ENCODE data around the gene VPS26C.

Gene VPS26C

DNA sequence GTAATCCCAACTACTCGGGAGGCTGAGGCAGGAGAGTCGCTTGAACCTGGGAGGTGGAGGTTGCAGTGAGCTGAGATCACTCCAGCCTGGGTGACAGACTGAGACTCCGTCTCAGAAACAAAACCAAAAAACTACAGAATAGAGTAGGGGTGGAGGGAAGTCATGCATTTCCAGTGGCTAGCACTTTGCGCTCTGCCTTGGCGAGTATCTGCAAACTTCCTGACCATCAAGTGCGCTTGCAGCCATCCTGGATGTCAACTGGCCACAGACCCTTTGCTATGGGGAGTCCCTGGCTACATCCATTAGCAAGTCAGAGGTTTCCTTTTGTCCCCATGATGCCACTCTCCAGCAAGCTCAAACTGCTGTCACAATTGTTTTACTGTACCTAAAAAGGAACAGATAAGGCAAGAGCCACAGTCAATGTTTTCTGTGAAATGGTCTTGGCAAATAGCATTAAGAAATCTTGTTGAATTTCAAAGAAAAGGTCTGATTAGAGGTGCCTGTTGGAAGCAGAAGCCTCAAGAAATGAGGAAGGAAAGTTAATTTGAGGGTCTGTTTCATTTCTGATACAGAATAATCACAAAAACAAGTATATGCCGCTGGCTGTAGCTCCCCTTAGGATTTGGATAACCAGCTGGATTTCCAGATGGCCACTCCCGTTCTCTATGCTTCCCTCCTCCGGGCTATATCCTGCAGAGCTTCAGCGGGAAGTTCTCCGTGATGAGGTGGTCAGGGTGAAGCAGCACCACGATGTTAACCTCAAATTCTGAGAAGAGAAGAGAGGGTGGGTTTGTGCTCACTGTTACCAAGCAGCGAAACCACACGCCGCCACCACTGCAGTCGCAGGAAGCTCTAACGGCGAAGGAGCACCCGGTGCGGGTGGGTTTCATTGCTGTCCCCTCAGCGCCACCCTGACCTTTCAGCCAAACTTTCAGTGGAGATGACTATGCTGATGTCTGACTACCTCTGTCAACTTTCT lies 42.0 kb downstream of the VPS26C start:
- TF ChIP-seq, protein P1, sequence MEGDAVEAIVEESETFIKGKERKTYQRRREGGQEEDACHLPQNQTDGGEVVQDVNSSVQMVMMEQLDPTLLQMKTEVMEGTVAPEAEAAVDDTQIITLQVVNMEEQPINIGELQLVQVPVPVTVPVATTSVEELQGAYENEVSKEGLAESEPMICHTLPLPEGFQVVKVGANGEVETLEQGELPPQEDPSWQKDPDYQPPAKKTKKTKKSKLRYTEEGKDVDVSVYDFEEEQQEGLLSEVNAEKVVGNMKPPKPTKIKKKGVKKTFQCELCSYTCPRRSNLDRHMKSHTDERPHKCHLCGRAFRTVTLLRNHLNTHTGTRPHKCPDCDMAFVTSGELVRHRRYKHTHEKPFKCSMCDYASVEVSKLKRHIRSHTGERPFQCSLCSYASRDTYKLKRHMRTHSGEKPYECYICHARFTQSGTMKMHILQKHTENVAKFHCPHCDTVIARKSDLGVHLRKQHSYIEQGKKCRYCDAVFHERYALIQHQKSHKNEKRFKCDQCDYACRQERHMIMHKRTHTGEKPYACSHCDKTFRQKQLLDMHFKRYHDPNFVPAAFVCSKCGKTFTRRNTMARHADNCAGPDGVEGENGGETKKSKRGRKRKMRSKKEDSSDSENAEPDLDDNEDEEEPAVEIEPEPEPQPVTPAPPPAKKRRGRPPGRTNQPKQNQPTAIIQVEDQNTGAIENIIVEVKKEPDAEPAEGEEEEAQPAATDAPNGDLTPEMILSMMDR (IDR thresholded peaks at IDR 0.05), result no peak

DNA sequence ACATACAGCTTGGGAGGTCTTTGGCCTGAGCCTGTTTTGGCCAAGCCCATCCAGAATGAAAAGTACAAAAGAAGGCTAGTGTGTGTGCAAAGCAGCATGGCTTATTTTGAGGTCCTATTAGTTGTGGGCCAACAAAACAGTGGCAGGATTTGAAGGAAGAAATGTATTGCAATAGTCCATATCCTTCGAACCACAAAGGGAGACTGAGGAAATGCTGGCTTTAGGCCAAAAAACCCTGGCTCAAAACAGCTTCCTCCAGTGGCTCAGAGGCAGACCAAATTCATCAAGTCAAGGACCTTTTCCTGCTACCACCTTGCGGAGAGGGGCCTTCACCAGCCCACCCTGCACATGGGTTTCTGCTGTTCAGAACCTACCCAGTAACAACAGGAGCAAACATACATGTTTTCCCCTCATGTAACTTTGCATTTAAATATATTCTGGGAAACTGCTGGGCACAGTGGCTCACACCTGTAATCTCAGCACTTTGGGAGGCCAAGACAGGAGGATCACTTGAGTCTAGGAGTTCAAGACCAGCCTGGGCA lies 43.3 kb downstream of the VPS26C start:
- TF ChIP-seq, protein P1 (IDR thresholded peaks at IDR 0.05), result no peak

DNA sequence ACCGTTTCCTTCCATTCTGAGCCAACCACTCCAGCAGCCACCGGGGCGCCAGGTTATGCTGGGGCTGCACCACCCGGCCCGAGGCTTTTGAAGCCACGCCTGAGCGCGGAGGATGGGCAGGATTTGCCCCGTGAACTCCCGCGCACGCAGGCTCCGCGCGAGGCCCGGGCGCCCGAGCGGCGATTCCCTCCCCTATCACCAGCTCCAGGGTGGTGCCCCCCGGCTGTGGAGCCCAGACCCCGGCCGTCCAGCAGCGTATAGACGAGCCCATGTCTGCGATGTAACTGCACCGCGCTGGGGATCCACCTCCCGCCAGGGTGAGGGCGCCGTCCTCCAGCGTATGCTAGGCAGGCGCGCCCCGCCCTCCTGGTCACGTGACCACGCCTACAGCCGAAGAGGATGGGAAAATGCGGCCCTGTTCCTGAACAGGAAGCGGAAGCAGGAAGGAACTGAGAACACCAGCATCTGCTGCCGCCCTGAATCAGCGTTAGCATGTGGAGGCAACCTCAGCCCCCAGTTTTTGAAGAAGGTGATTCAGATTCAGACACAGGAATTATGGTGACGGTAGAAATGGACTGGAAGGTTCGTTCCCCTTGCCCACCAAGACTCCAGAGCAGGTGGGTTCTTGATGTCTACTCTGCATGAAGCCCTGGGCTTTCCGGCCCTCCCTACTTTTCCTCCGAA lies 46.0 kb downstream of the VPS26C start:
- TF ChIP-seq, protein P1 (IDR thresholded peaks at IDR 0.05), result no peak

DNA sequence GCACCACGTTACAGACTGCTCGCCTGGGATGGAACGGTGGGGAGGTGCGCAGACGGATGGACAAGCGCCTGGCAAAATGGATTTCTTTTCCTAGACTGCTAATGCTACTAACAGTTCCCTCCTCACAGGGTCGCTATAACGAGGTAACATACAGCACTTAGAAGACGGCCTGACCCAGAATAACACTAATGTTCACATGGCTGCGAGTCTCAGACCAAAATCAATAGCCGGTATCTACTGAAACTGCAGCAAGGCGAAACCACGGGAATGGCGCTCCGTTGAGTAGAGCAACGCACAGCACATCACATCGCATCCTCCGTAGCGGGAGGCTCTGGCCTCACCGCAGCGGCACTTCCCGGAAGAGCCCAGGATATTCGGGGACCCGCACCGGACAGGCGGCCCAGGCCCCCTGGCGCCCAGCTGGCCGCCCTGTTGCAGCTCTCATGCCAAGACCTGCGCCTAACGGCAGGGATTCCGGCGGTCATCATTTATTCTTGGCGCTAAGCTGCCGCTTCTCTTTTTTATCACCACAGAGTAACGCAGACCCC lies 46.6 kb downstream of the VPS26C start:
- TF ChIP-seq, protein P1 (IDR thresholded peaks at IDR 0.05), result no peak

DNA sequence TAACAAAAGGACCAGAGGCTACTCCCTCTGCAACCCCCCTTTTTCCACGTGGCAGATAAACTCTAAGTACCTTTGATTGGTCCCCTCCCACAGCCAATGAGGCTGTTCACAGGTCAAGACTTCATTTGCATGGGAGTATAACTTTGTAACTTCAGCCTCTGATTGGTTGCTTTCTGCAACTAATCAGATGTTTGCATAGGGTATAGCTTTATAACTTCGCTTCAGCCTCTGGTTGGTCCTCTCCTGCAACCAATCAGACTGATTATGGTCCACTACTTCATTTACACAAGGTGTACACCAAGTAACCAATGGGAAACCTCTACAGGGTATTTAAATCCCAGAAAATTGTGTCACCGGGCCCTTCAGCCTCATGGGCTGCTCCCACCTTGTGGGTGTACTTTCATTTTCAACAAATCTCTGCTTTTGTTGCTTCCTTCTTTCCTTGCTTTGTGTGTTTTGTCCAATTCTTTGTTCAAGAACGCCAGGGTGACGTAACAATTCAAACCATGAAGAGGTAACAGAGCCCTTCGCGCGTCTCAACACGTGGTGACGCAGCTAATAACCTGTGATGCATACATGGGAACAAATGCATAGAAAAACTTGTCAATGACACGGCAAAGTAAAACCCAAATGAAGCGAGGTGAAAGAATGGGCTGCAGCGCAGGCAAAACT lies 47.2 kb downstream of the VPS26C start:
- TF ChIP-seq, protein P1 (IDR thresholded peaks at IDR 0.05), result no peak

DNA sequence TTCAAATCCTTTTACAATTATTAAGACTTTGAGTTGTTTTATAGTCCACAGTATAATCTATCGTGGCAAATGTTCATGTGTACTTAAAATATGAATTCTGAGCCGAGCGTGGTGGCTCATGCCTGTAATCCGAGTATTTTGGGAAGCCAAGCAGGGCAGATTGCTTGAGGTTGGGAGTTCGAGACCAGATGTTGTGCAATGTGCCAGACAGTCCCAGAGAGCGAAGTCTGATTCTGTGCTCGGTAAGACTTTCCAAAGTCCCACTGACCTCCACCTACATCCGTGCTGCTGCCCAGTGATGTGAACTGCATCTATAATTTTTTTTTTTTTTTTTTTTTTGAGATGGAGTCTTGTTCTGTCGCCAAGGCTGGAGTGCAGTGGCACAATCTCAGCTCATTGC lies 52.2 kb downstream of the VPS26C start:
- TF ChIP-seq, protein P1 (IDR thresholded peaks at IDR 0.05), result no peak

DNA sequence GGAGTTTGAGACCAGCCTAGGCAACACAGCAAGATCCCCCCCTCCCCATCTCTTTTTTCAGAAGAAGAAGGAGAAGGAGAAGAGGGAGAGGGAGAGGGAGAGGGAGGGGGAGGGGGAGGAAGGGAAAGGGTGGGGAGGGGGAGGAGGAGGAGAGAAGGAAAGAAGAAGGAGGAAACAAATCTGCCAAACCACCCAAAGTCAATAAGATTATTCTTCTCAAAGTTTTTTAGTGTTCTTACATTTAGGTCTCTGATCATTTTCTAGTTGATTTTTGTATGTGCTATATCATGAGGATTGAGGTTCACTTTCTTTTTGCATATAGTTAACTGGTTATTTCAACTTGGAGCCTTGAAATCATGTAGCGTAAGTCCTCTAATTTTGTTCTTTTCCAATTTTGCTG lies 56.3 kb downstream of the VPS26C start:
- TF ChIP-seq, protein P1 (IDR thresholded peaks at IDR 0.05), result no peak

All from LNCAP (cell line).